ENCODE results near the gene CUL1.

The CUL1 gene

DNA sequence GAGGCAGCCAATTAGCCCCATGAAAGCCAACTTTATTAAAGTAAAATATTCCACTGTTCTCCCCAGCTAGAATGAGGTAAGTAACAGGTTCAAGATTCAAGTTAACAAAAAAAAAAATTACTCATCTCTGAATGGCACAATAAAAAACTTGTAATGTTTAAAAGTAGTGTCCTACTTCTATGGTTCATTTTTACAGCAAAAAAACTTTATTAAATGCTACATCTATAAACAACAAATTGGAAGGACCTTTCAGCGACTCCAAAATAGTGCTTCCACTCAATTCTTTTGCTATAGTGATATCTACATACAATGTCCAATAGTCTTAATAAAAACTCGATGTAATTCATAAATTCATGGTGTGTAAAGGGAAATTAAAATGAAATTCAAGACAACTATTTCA is 126.2 kb downstream of the CUL1 start:
- no peak for DNase-seq
- intact Hi-C loops (cut with DNase I; ENCODE audit: low total_unique reads) = no loop called here
- Histone ChIP-seq H3K4me3 (no peak overlapping the region), H3K9me3 (no peaks in the 10 kb centered on the region), H3K4me1 (no peaks in the 10 kb centered on the region), H3K36me3 (no peaks in the 10 kb centered on the region), H3K27ac (no peak overlapping the region), H3K27me3 (no peaks in the 10 kb centered on the region)
- TF ChIP-seq, protein P1, sequence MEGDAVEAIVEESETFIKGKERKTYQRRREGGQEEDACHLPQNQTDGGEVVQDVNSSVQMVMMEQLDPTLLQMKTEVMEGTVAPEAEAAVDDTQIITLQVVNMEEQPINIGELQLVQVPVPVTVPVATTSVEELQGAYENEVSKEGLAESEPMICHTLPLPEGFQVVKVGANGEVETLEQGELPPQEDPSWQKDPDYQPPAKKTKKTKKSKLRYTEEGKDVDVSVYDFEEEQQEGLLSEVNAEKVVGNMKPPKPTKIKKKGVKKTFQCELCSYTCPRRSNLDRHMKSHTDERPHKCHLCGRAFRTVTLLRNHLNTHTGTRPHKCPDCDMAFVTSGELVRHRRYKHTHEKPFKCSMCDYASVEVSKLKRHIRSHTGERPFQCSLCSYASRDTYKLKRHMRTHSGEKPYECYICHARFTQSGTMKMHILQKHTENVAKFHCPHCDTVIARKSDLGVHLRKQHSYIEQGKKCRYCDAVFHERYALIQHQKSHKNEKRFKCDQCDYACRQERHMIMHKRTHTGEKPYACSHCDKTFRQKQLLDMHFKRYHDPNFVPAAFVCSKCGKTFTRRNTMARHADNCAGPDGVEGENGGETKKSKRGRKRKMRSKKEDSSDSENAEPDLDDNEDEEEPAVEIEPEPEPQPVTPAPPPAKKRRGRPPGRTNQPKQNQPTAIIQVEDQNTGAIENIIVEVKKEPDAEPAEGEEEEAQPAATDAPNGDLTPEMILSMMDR (IDR thresholded peaks at IDR 0.05) = no peak

DNA sequence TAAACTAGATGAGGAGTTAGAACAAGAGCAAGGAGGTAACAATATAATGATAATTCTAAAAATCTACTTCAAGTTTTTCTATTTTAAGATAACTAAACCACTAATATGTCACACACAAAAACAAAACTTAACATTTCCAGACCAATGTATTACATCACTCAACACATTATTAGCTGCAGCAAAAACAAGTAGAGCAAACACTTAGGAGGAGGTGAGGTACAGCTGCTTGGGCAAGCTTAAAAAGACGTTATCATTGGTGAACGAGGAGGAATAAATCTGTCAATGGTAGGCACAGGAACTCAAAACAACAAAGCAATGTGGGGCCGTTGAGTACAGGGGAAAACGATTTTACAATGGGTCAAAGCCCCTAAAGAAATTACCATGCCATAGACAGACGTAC is 126.6 kb downstream of the CUL1 start:
- Histone ChIP-seq H3K27ac (no peak overlapping the region), H3K4me1 (no peaks in the 10 kb centered on the region), H3K27me3 (no peaks in the 10 kb centered on the region), H3K36me3 (no peaks in the 10 kb centered on the region), H3K4me3 (no peak overlapping the region), H3K9me3 (no peaks in the 10 kb centered on the region)
- DNase-seq = no peak
- intact Hi-C loops (cut with DNase I; ENCODE audit: low total_unique reads) = no loop called here
- TF ChIP-seq, protein P1 (IDR thresholded peaks at IDR 0.05) = no peak

DNA sequence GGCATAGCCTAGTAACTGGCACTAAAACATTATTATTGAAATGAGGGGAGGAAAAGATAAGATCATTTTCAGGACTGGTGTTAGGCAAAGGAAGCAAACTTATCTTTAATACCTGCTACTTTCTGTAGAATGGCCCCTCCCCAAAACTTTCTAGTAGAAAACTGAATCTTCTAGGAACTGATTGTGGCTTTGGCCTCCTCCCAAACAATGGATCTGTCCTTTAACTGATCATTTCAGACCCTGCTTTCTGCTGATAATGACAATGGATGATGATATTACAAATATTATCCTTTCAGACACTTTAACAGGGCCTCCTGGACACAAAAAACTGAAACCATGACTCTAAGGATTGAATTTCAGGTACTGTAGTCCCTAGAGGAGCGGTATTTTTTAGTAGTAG is 130.3 kb downstream of the CUL1 start:
- Histone ChIP-seq H3K27me3 (no peaks in the 10 kb centered on the region), H3K27ac (no peak overlapping the region), H3K4me3 (no peak overlapping the region), H3K36me3 (no peaks in the 10 kb centered on the region), H3K9me3 (no peaks in the 10 kb centered on the region), H3K4me1 (no peaks in the 10 kb centered on the region)
- TF ChIP-seq, protein P1 (IDR thresholded peaks at IDR 0.05) = no peak
- no peak for DNase-seq
- intact Hi-C loops (cut with DNase I; ENCODE audit: low total_unique reads) = no loop called here

DNA sequence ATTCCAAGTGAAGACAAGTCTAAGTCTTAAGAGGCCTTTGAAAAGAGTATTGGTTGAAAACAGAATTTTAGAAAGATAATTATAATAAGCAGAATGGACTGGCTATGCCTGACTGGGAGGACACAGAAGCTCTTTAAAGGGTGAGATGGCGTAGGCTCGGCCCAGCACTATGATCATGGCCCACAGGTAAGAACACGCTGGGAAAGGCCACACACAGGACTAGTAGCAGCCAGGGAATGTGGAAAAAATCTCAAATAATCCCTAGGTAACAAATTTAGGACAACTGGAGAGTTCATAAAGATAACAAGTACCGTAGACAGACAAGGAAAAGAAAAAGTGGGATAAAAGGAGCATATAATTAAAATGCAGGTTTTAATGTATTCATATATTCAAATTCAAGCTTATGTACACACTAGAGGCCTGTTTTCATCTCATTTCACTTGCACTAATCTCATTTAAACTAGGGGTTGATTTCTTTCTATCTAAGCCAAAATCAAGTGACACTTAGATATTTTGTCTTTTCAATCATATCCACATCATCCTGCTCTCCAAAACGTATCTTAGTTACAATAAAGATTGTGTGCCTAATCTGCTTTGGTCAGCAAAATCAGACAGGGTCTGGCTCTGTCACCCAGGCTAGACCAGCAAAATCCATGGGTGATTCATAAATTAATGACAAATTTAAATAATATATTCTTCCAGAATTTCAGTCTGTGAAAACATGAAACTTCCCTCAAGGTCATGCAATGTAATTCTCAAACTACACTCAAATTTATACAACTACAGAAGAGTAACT is 132.4 kb downstream of the CUL1 start:
- H3K27ac ChIP-seq = no peak overlapping the region
- intact Hi-C loops (cut with DNase I; ENCODE audit: low total_unique reads) = no loop called here
- no peak overlapping the region for H3K4me3 ChIP-seq
- TF ChIP-seq, protein P1 (IDR thresholded peaks at IDR 0.05) = no peak
- H3K4me1 ChIP-seq = no peaks in the 10 kb centered on the region
- no peaks in the 10 kb centered on the region for H3K27me3 ChIP-seq
- H3K9me3 ChIP-seq = no peaks in the 10 kb centered on the region
- no peak for DNase-seq
- no peaks in the 10 kb centered on the region for H3K36me3 ChIP-seq

DNA sequence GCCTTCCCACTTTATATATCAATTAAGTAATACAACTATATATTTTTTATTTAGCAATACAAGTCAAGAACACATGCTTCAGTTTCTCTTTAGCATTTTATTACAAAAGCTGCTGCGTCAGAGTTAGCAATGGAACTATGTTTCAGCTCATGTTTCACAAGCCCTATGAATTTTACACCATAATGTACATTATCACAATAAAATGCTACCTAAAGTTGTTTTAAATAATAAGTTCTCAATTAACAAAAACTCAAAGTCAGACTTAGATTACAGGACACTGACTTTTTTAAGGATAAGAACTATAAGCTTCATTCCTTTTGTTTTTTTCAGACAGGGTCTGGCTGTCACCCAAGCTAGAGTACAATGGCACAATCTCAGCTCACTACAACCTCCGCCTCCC is 133.1 kb downstream of the CUL1 start:
- H3K27ac ChIP-seq = no peak overlapping the region
- H3K4me3 ChIP-seq = no peak overlapping the region
- intact Hi-C loops (cut with DNase I; ENCODE audit: low total_unique reads) = no loop called here
- DNase-seq = no peak
- no peaks in the 10 kb centered on the region for H3K4me1 ChIP-seq
- H3K27me3 ChIP-seq = no peaks in the 10 kb centered on the region
- TF ChIP-seq, protein P1 (IDR thresholded peaks at IDR 0.05) = no peak
- no peaks in the 10 kb centered on the region for H3K9me3 ChIP-seq
- no peaks in the 10 kb centered on the region for H3K36me3 ChIP-seq
